ENCODE results near the gene AUTS2. TPM values are rescaled to one million over a fixed set of nuclear protein-coding genes. Genes with fewer than 3 reads are reported as not detected.

The AUTS2 gene
- total and polyA plus RNA-seq, 2 experiments from 2014 or later, result 32.0 to 91.0 TPM

GRCh38 chr7:70450731-70451130 lies 852.5 kb downstream of the AUTS2 start:
- DNase-seq (ENCODE audit: low spot score) (no peak), ATAC-seq (no peak)
- Histone ChIP-seq H3F3A (replicated peaks; ENCODE audit: low read depth) (no peaks in the 10 kb centered on the region), H3K27me3 (ENCODE audit: insufficient read depth) (peaks cover 7% of the 10 kb centered on the region), H3K4me3 (no peak overlapping the region), H3K36me3 (ENCODE audit: insufficient read depth) (no peaks in the 10 kb centered on the region), H2AFZ (no peak overlapping the region), H3K27ac (ENCODE audit: low read depth) (no peak overlapping the region), H3K9me2 (ENCODE audit: insufficient read depth) (no peaks in the 10 kb centered on the region), H3K4me1 (ENCODE audit: insufficient read depth) (peaks cover 17% of the 10 kb centered on the region), H4K20me1 (replicated peaks; ENCODE audit: insufficient read depth) (no peaks in the 10 kb centered on the region; the same call in 1 of the 2 replicates), H3K79me2 (replicated peaks; ENCODE audit: insufficient read depth) (no peaks in the 10 kb centered on the region), H3K4me2 (no peak overlapping the region)
- no peaks in the 10 kb centered on the region for H3K9me3 Mint-ChIP-seq
- TF ChIP-seq REST (IDR thresholded peaks at IDR 0.05; ENCODE audit: unreplicated experiment) (no peak), ETS1 (IDR thresholded peaks at IDR 0.05) (no peak), JUNB (IDR thresholded peaks at IDR 0.05; ENCODE audit: unreplicated experiment) (no peak), STAT1 (IDR thresholded peaks at IDR 0.05; ENCODE audit: unreplicated experiment) (no peak), ZNF331 (CRISPR knock-in tag; IDR thresholded peaks at IDR 0.05; ENCODE audit: low read depth) (no peak), CREB1 (CRISPR knock-in tag; IDR thresholded peaks at IDR 0.05; ENCODE audit: low read depth) (no peak), CTCF (conservative IDR thresholded peaks at IDR 0.05; ENCODE audit: low read depth in 2 of 2) (no peak), POLR2AphosphoS5 (IDR thresholded peaks at IDR 0.05; ENCODE audit: low read depth) (no peak), EZH2phosphoT487 (IDR thresholded peaks at IDR 0.05; ENCODE audit: unreplicated experiment) (no peak), EZH2 (IDR thresholded peaks at IDR 0.05; ENCODE audit: low read depth, unreplicated experiment) (no peak), ZNF462 (CRISPR knock-in tag; IDR thresholded peaks at IDR 0.05) (no peak), ZNF114 (CRISPR knock-in tag; IDR thresholded peaks at IDR 0.05) (no peak), NANOG (IDR thresholded peaks at IDR 0.05; ENCODE audit: borderline replicate concordance) (no peak)
- no peaks in the 10 kb centered on the region for H3K36me3 Mint-ChIP-seq (ENCODE audit: low read depth)
- no peak overlapping the region for H3K27ac Mint-ChIP-seq
- H3K4me3 Mint-ChIP-seq, result no peak overlapping the region
- peaks cover 1% of the 10 kb centered on the region for H3K27me3 Mint-ChIP-seq (ENCODE audit: insufficient read depth, low read depth, poor library complexity)
- H3K4me1 Mint-ChIP-seq, result peaks cover 13% of the 10 kb centered on the region; the same call in 2 of the 3 replicates

Data from GM23338 (cell line).